Colonic mucosa (tissue), 4 donors: ENCODE measurements around the gene DYNC1I2. TPM values are rescaled to one million over a fixed set of nuclear protein-coding genes. Genes with fewer than 3 reads are reported as not detected.

Source experiments
- DNase-seq: peaks from one replicate; pipeline ENCODE4 v3.0.0-alpha.2; 2020
- H3K27ac ChIP-seq: fragments of 200-600 bp; one replicate; pipeline ENCODE4 v1.8.0; 2021
- H3K27me3 ChIP-seq: fragments of 200-600 bp; one replicate; pipeline ENCODE4 v1.8.0; 2021
- H3K36me3 ChIP-seq: fragments of 200-600 bp; one replicate; pipeline ENCODE4 v1.8.0; 2021
- H3K4me1 ChIP-seq: fragments of 200-600 bp; one replicate; pipeline ENCODE4 v1.8.0; 2021; ENCODE audit warnings: mild to moderate bottlenecking
- H3K4me3 ChIP-seq: fragments of 200-600 bp; one replicate; pipeline ENCODE4 v1.8.0; 2021
- H3K9ac ChIP-seq, 2 donors: one replicate each; pipeline ENCODE4 v1.7.0; 2013; ENCODE audit warnings: control low read depth in 2 of 2, low read depth in 2 of 2, low read length in 2 of 2
- H3K9me3 ChIP-seq: fragments of 200-600 bp; one replicate; pipeline ENCODE4 v1.8.0; 2021
- intact Hi-C: fragments of 100-400 bp; cut with DNase I; formaldehyde crosslinking; loops from one replicate; pipeline ENCODE4 v1.14.1; 2022
- total RNA-seq, 2 donors: library from RNA; stranded (reverse); fragmentation: NEBNext Ultra II Directional in 1 of 2; extraction: Animal tissue kit (Norgen Biotek cat#: 25700) in 1 of 2; gene quantifications; one replicate each; pipeline ENCODE4 v1.2.1, GENCODE V29; 2021
- TF ChIP-seq, protein P1 (sequence below): fragments of 200-600 bp; IDR thresholded peaks from one replicate; pipeline ENCODE4 v1.8.0; 2022; ENCODE audit warnings: antibody characterized with exemption, mild to moderate bottlenecking
- donor health status: healthy.
- donor health status: DM: no; HTN: no; CAD: no.
- donor health status: DM: no; HTN: no; CAD: no.

The DYNC1I2 gene
- total RNA-seq, 2 donors from 2014 or later, result 88.3 to 107 TPM

DNA sequence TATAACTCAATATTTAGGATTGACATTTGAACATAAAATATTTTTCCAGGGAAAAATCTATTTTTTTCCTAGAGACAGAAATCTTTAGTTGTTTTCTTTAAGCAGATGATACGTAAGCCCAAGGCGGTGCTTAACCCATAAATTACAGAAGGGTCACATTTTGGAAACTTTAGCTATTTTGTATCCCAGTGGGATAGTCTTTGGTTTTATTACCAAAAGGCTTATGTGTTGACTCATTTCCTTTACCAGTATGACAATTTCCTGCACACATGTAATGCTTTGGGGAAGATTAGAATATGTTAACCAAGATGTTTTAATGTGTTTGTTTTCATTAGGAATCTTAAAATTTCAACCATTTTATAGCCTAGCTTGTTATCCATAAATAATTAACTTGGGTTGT, 24.8 kb downstream of the DYNC1I2 start:
- peaks cover 10% of the 10 kb centered on the region for H3K36me3 ChIP-seq
- H3K27me3 ChIP-seq, result no peaks in the 10 kb centered on the region
- no peak overlapping the region for H3K4me3 ChIP-seq
- intact Hi-C loops, result no loop called here
- H3K4me1 ChIP-seq, result peaks cover 4% of the 10 kb centered on the region
- H3K9me3 ChIP-seq, result no peaks in the 10 kb centered on the region
- no peak overlapping the region for H3K9ac ChIP-seq
- TF ChIP-seq, protein P1, sequence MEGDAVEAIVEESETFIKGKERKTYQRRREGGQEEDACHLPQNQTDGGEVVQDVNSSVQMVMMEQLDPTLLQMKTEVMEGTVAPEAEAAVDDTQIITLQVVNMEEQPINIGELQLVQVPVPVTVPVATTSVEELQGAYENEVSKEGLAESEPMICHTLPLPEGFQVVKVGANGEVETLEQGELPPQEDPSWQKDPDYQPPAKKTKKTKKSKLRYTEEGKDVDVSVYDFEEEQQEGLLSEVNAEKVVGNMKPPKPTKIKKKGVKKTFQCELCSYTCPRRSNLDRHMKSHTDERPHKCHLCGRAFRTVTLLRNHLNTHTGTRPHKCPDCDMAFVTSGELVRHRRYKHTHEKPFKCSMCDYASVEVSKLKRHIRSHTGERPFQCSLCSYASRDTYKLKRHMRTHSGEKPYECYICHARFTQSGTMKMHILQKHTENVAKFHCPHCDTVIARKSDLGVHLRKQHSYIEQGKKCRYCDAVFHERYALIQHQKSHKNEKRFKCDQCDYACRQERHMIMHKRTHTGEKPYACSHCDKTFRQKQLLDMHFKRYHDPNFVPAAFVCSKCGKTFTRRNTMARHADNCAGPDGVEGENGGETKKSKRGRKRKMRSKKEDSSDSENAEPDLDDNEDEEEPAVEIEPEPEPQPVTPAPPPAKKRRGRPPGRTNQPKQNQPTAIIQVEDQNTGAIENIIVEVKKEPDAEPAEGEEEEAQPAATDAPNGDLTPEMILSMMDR, result no peak
- no peak for DNase-seq
- no peak overlapping the region for H3K27ac ChIP-seq

GRCh38 chr2:171718720-171719119, 31.5 kb downstream of the DYNC1I2 start:
- no peaks in the 10 kb centered on the region for H3K9me3 ChIP-seq
- H3K27ac ChIP-seq, result no peak overlapping the region
- no peak for DNase-seq
- H3K4me1 ChIP-seq, result no peaks in the 10 kb centered on the region
- peaks cover 6% of the 10 kb centered on the region for H3K36me3 ChIP-seq
- TF ChIP-seq, protein P1, result no peak
- no peaks in the 10 kb centered on the region for H3K27me3 ChIP-seq
- H3K4me3 ChIP-seq, result no peak overlapping the region
- H3K9ac ChIP-seq, result no peak overlapping the region
- intact Hi-C loops, result no loop called here

DNA sequence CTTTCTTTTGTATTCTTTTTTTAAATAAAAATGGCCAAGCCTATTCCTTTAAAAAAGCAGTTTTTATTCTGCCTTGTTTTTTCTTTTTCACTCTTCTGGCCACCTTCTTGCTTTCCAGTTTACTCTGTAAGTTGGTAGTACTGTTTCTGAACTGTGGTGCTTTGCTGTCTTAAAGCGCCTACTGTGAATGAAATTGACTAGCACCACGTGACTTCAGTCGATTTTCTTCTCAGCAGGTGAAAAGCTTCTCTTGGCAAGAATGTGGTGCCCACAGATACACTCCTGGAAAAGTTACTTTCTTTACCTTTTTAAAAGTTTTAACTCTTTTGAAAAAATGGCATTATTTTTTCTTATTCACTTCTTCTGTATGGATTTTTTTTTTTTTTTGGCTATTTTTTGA, 32.4 kb downstream of the DYNC1I2 start:
- no peak overlapping the region for H3K4me3 ChIP-seq
- intact Hi-C loops, result no loop called here
- no peak overlapping the region for H3K27ac ChIP-seq
- no peak overlapping the region for H3K9ac ChIP-seq
- no peaks in the 10 kb centered on the region for H3K9me3 ChIP-seq
- H3K4me1 ChIP-seq, result no peaks in the 10 kb centered on the region
- no peaks in the 10 kb centered on the region for H3K27me3 ChIP-seq
- H3K36me3 ChIP-seq, result peaks cover 6% of the 10 kb centered on the region
- DNase-seq, result no peak
- TF ChIP-seq, protein P1, result no peak

DNA sequence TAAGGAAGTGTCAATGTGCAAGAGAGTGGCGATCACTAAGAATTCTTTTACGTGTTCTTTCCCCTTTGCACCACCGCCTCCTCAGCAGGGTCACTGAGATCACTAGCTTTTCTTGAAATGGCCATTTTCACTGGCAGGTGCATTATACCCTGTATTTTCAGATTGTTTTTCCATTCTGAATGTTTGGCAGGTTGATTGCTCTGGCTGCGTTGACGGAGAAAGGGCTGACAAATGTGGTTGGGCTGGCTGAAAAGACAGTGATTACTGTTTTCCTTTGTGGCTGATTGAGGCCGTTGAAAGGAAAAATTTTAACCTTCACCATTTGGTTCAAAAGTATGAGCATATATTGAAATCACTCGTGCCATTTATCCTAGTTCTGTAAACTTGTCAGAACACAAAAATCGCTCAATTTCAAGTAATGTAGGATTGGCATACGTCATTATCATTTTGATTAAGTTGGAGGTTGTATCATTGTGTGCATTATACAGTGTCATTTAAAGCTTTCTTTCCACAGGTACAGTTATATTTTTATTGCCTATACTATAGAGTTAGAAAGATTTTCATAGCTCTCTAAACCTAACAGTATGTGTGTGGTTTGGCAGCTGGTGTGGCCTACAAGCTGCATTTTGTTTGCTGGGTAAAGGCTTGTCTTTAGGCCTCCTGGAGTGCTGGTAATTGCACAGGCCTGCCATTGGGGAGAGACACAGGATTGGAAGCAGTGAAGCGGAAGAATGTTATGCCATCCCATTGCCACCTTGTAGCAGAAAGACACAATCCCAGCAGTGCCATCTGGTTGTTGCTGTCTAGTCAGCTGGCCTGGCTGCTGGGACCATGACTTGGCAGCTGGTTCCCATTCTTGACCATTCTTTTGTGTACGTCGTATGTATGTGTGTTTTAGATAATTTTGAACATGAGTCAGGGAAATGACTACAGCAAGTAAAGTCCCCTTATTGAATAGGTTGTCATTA, 36.7 kb downstream of the DYNC1I2 start:
- TF ChIP-seq, protein P1, result no peak
- Histone ChIP-seq H3K9ac (no peak overlapping the region), H3K9me3 (no peaks in the 10 kb centered on the region), H3K27ac (no peak overlapping the region), H3K27me3 (no peaks in the 10 kb centered on the region), H3K4me3 (no peak overlapping the region), H3K36me3 (peaks cover 4% of the 10 kb centered on the region), H3K4me1 (no peaks in the 10 kb centered on the region)
- intact Hi-C loops, result no loop called here
- DNase-seq, result no peak

- Histone ChIP-seq H3K4me1 (no peaks in the 10 kb centered on the region), H3K9ac (no peak overlapping the region), H3K4me3 (no peak overlapping the region), H3K36me3 (peaks cover 4% of the 10 kb centered on the region), H3K27ac (no peak overlapping the region), H3K27me3 (no peaks in the 10 kb centered on the region), H3K9me3 (no peaks in the 10 kb centered on the region)
- TF ChIP-seq, protein P1, result no peak
- no peak for DNase-seq
- intact Hi-C loops, result no loop called here
Measured at GRCh38 chr2:171726847-171727450, 39.7 kb downstream of the DYNC1I2 start.
